Endothelial cell of umbilical vein (primary cell): ENCODE measurements around the gene MYO15A. TPM values are rescaled to one million over a fixed set of nuclear protein-coding genes. Genes with fewer than 3 reads are reported as not detected.

Experiments used
- BruUV-seq: library from RNA; stranded (reverse); fragments of 400-500 nt; replicated peaks from 2 replicates; lab custom pipeline; 2021; lab: Mats Ljungman, UMichigan
- CTCF ChIA-PET: fragments of 300-600, 350-600 bp; sonication (Branson Sonifier 250); formaldehyde crosslinking; loops from one replicate; lab custom pipeline; 2021; ENCODE audit warnings: antibody characterized with exemption, inconsistent platforms; lab: Charles Lee
- POLR2A ChIA-PET: fragments of 300-600, 350-600 bp; sonication (Branson Sonifier 250); formaldehyde crosslinking; loops from one replicate; lab custom pipeline; 2021; ENCODE audit warnings: antibody characterized with exemption, inconsistent platforms; lab: Charles Lee
- DNase-seq: peaks from one replicate; pipeline ENCODE4 v3.0.0-alpha.2; 2011; ENCODE audit warnings: low read depth, low spot score
- FAIRE-seq: peaks from 2 replicates; lab custom pipeline; 2011; peaks lifted over from hg19 to GRCh38; lab: Jason Lieb, UNC
- H2AFZ ChIP-seq: 2 replicates; pipeline ENCODE4 v1.6.0; 2012; ENCODE audit warnings: low read depth, low read length, control low read depth, inconsistent platforms
- H3K27ac ChIP-seq: 2 replicates; pipeline ENCODE4 v1.5.1; 2011; ENCODE audit warnings: low read depth, mild to moderate bottlenecking, control low read depth, low read length, moderate library complexity; ENCODE audit not compliant: insufficient read depth
- H3K27me3 ChIP-seq, 2 experiments: 2 replicates each; pipeline versions ENCODE4 v1.6.0 to v1.6.1; 2011; ENCODE audit warnings: low read length in 2 of 2, mixed read lengths in 1 of 2; ENCODE audit not compliant: control insufficient read depth in 2 of 2, insufficient read depth in 2 of 2
- H3K36me3 ChIP-seq, 2 experiments: 2 replicates in 1 of 2; 3 replicates in 1 of 2; pipeline ENCODE4 v1.5.1; 2011; ENCODE audit warnings: low read length in 2 of 2, mild to moderate bottlenecking in 1 of 2, moderate library complexity in 1 of 2; ENCODE audit not compliant: control insufficient read depth in 2 of 2, insufficient read depth in 2 of 2; ENCODE audit errors: extremely low read depth in 1 of 2
- H3K4me1 ChIP-seq: 3 replicates; pipeline ENCODE4 v1.5.1; 2011; ENCODE audit warnings: mild to moderate bottlenecking, low read length; ENCODE audit not compliant: control insufficient read depth, insufficient read depth; ENCODE audit errors: extremely low read depth
- H3K4me2 ChIP-seq: 2 replicates; pipeline ENCODE4 v1.6.1; 2011; ENCODE audit warnings: low read length, control low read depth, mixed read lengths; ENCODE audit not compliant: insufficient read depth
- H3K4me3 ChIP-seq, 3 experiments: fragments of 200-600 bp in 1 of 3; sonication (generic), shearing (Covaris generic) in 1 of 3; replicated peaks in 1 of 3; 2 replicates each; pipeline ENCODE4 v1.5.1; 2011 to 2016; ENCODE audit warnings: control low read depth in 3 of 3, low read length in 3 of 3, mild to moderate bottlenecking in 2 of 3, inconsistent platforms in 1 of 3, low read depth in 1 of 3, moderate library complexity in 1 of 3; ENCODE audit not compliant: insufficient read depth in 1 of 3
- H3K79me2 ChIP-seq: 2 replicates; pipeline ENCODE4 v1.6.0; 2012; ENCODE audit warnings: low read length, inconsistent platforms; ENCODE audit not compliant: control insufficient read depth, insufficient read depth
- H3K9ac ChIP-seq: replicated peaks from 2 replicates; pipeline ENCODE3; 2011; ENCODE audit warnings: low read length, control low read depth; ENCODE audit not compliant: insufficient read depth; ENCODE audit errors: extremely low read depth
- H3K9me1 ChIP-seq: replicated peaks from 3 replicates; pipeline ENCODE4 v1.6.0; 2011; ENCODE audit warnings: mild to moderate bottlenecking, low read length; ENCODE audit not compliant: control insufficient read depth, insufficient read depth; ENCODE audit errors: extremely low read depth
- H3K9me3 ChIP-seq: replicated peaks from 2 replicates; pipeline ENCODE4 v1.5.1; 2012; ENCODE audit warnings: low read length, inconsistent platforms; ENCODE audit not compliant: control insufficient read depth, insufficient read depth
- H4K20me1 ChIP-seq: replicated peaks from 2 replicates; pipeline ENCODE3; 2011; ENCODE audit warnings: mild to moderate bottlenecking, low read length; ENCODE audit not compliant: control insufficient read depth, insufficient read depth; ENCODE audit errors: extremely low read depth
- EZH2 ChIP-seq: IDR thresholded peaks from 2 replicates; pipeline ENCODE4 v1.6.1; 2012; ENCODE audit warnings: borderline replicate concordance, low read depth, mild to moderate bottlenecking, moderate library complexity, low read length, inconsistent platforms; ENCODE audit not compliant: severe bottlenecking
- FOS ChIP-seq: IDR thresholded peaks from 2 replicates; pipeline ENCODE4 v1.6.1; 2011; ENCODE audit warnings: mild to moderate bottlenecking, low read length, moderate library complexity, borderline replicate concordance; ENCODE audit not compliant: insufficient read depth
- GATA2 ChIP-seq: IDR thresholded peaks from 2 replicates; pipeline ENCODE4 v1.7.0; 2011; ENCODE audit warnings: low read depth, mild to moderate bottlenecking, moderate library complexity, mixed read lengths, low read length; ENCODE audit not compliant: insufficient read length, insufficient read depth
- JUN ChIP-seq: IDR thresholded peaks from 2 replicates; pipeline ENCODE4 v1.6.1; 2011; ENCODE audit warnings: borderline replicate concordance, low read depth; ENCODE audit not compliant: insufficient read length, insufficient read depth
- MAX ChIP-seq: IDR thresholded peaks from 2 replicates; pipeline ENCODE4 v1.6.1; 2011; ENCODE audit not compliant: insufficient read depth, insufficient read length
- MYC ChIP-seq: IDR thresholded peaks from one replicate; pipeline ENCODE4 v1.6.1; 2011; ENCODE audit warnings: mild to moderate bottlenecking, low read depth, low read length
- POLR2A ChIP-seq: IDR thresholded peaks from 2 replicates; pipeline ENCODE4 v1.6.1; 2012; ENCODE audit warnings: low read depth, mild to moderate bottlenecking, control low read depth, low read length
- POLR2AphosphoS5 ChIP-seq: IDR thresholded peaks from 2 replicates; pipeline ENCODE4 v1.6.1; 2012; ENCODE audit warnings: low read depth, mild to moderate bottlenecking, control low read depth, low read length, moderate library complexity; ENCODE audit not compliant: insufficient read depth
- dilution Hi-C: fragments of 300-500 bp; cut with MboI; formaldehyde crosslinking; loops from one replicate; pipeline ENCODE4 v1.15.0; 2019; ENCODE audit warnings: low sequenced_read_pairs; ENCODE audit not compliant: extremely low pct_ligation_motif_present
- intact Hi-C: fragments of 100-400 bp; cut with micrococcal nuclease; formaldehyde crosslinking; loops from one replicate; pipeline ENCODE4 v1.10.0; 2022
- polyA plus RNA-seq, 4 experiments: library from polyadenylated mRNA; depleted of rRNA in 3 of 4; stranded (reverse) in 3 of 4; unstranded in 1 of 4; fragments of >200 nt; gene quantifications; 2 replicates each; pipeline versions ENCODE4 v1.2.1 to v1.2.3, GENCODE V29; 2011 to 2012; ENCODE audit warnings: missing spikeins in 1 of 4
- total RNA-seq: library from RNA; stranded (reverse); gene quantifications from 2 replicates; pipeline ENCODE4 v1.2.3, GENCODE V29; 2021
- TF ChIP-seq, protein P1 (sequence below), 2 donors: IDR thresholded peaks; 1 replicate in 1 of 2; 2 replicates in 1 of 2; pipeline ENCODE4 v1.5.1; 2011; ENCODE audit warnings: low read length in 2 of 2, mild to moderate bottlenecking in 2 of 2, moderate library complexity in 2 of 2, control low read depth in 1 of 2, inconsistent platforms in 1 of 2, low read depth in 1 of 2; ENCODE audit not compliant: insufficient read depth in 1 of 2; ENCODE audit errors: extremely low read depth in 1 of 2

Gene MYO15A
- total and polyA plus RNA-seq, 2 donors (not counting 3 experiments of a cell fraction or from before 2014, with no cell fraction given), result 0.46 to 0.82 TPM

GRCh38 chr17:18119938-18120337 lies 11.4 kb downstream of the MYO15A start:
- intact Hi-C loops (no loop called here), dilution Hi-C loops (no loop called here)
- no peaks in the 10 kb centered on the region for H3K27me3 ChIP-seq
- H3K4me1 ChIP-seq, result no peaks in the 10 kb centered on the region
- DNase-seq (no peak), FAIRE-seq (no peak)
- H3K9ac ChIP-seq, result no peak overlapping the region
- H3K4me3 ChIP-seq, result no peak overlapping the region
- no peaks in the 10 kb centered on the region for H4K20me1 ChIP-seq
- no peak overlapping the region for H3K4me2 ChIP-seq
- H3K27ac ChIP-seq, result no peak overlapping the region
- H3K9me3 ChIP-seq, result no peaks in the 10 kb centered on the region
- CTCF ChIA-PET, result no interaction called here
- TF ChIP-seq MAX, result no peak
- TF ChIP-seq POLR2A, result no peak
- TF ChIP-seq FOS, result no peak
- no peak for TF ChIP-seq EZH2
- TF ChIP-seq JUN, result no peak
- no peak for TF ChIP-seq POLR2AphosphoS5
- TF ChIP-seq GATA2, result no peak
- TF ChIP-seq MYC, result no peak
- TF ChIP-seq, protein P1, sequence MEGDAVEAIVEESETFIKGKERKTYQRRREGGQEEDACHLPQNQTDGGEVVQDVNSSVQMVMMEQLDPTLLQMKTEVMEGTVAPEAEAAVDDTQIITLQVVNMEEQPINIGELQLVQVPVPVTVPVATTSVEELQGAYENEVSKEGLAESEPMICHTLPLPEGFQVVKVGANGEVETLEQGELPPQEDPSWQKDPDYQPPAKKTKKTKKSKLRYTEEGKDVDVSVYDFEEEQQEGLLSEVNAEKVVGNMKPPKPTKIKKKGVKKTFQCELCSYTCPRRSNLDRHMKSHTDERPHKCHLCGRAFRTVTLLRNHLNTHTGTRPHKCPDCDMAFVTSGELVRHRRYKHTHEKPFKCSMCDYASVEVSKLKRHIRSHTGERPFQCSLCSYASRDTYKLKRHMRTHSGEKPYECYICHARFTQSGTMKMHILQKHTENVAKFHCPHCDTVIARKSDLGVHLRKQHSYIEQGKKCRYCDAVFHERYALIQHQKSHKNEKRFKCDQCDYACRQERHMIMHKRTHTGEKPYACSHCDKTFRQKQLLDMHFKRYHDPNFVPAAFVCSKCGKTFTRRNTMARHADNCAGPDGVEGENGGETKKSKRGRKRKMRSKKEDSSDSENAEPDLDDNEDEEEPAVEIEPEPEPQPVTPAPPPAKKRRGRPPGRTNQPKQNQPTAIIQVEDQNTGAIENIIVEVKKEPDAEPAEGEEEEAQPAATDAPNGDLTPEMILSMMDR (IDR thresholded peaks at IDR 0.05; ENCODE audit: extremely low read depth in 1 of 2, insufficient read depth in 1 of 2, low read depth in 1 of 2, low read length in 2 of 2), result no peak
- POLR2A ChIA-PET, result no interaction called here
- H2AFZ ChIP-seq, result no peak overlapping the region
- no peaks in the 10 kb centered on the region for H3K79me2 ChIP-seq
- no TSS peak for BruUV-seq
- H3K36me3 ChIP-seq, result no peaks in the 10 kb centered on the region
- H3K9me1 ChIP-seq, result no peaks in the 10 kb centered on the region
